IPS-15b (cell line): ENCODE measurements around the gene CBX8.
A peak's percentile ranks its signal among the peaks of the same experiment; 100 is the strongest.

Experiments
- H3K27me3 ChIP-seq: one replicate; pipeline ENCODE4 v1.6.1; 2013; ENCODE audit warnings: low read length; ENCODE audit not compliant: control insufficient read depth, insufficient read depth
- H3K36me3 ChIP-seq: one replicate; pipeline ENCODE4 v1.6.1; 2013; ENCODE audit warnings: low read length; ENCODE audit not compliant: control insufficient read depth, insufficient read depth
- H3K4me1 ChIP-seq: one replicate; pipeline ENCODE4 v1.6.1; 2013; ENCODE audit warnings: mild to moderate bottlenecking, low read length; ENCODE audit not compliant: control insufficient read depth, insufficient read depth
- H3K4me3 ChIP-seq: one replicate; pipeline ENCODE4 v1.5.1; 2013; ENCODE audit warnings: low read depth, low read length
- H3K9ac ChIP-seq: one replicate; pipeline ENCODE4 v1.6.1; 2013; ENCODE audit warnings: low read depth, mild to moderate bottlenecking, low read length
- H3K9me3 ChIP-seq: one replicate; pipeline ENCODE4 v1.6.1; 2013; ENCODE audit warnings: mild to moderate bottlenecking, low read length; ENCODE audit not compliant: control insufficient read depth, insufficient read depth

The CBX8 gene

GRCh38 chr17:79790805-79791734 is 5.8 kb downstream of the CBX8 start:
- Histone ChIP-seq H3K4me3 (peak overlapping the region; percentile 13), H3K9ac (no peak overlapping the region), H3K36me3 (no peaks in the 10 kb centered on the region), H3K27me3 (peaks cover 87% of the 10 kb centered on the region), H3K4me1 (peaks cover 15% of the 10 kb centered on the region), H3K9me3 (no peaks in the 10 kb centered on the region)

GRCh38 chr17:79789943-79790804 is 6.7 kb downstream of the CBX8 start:
- Histone ChIP-seq H3K9me3 (no peaks in the 10 kb centered on the region), H3K4me3 (peak overlapping the region; percentile 53), H3K27me3 (peaks cover 78% of the 10 kb centered on the region), H3K4me1 (peaks cover 13% of the 10 kb centered on the region), H3K9ac (no peak overlapping the region), H3K36me3 (peaks cover 2% of the 10 kb centered on the region)

- peak overlapping the region; percentile 53 for H3K4me3 ChIP-seq
- H3K27me3 ChIP-seq: peaks cover 69% of the 10 kb centered on the region
Observed at GRCh38 chr17:79788989-79789942, 7.6 kb downstream of the CBX8 start.

GRCh38 chr17:79788455-79788854 is 8.4 kb downstream of the CBX8 start:
- no peak overlapping the region for H3K9ac ChIP-seq
- peaks cover 19% of the 10 kb centered on the region for H3K36me3 ChIP-seq
- H3K4me3 ChIP-seq: no peak overlapping the region
- peaks cover 8% of the 10 kb centered on the region for H3K4me1 ChIP-seq
- no peaks in the 10 kb centered on the region for H3K9me3 ChIP-seq
- H3K27me3 ChIP-seq: peaks cover 61% of the 10 kb centered on the region

More at GRCh38 chr17:79788989-79789942, 7.6 kb downstream of the CBX8 start:
- Histone ChIP-seq H3K9ac (peak overlapping the region; percentile 37), H3K36me3 (peaks cover 11% of the 10 kb centered on the region), H3K4me1 (peaks cover 11% of the 10 kb centered on the region), H3K9me3 (no peaks in the 10 kb centered on the region)

- H3K4me1 ChIP-seq: peaks cover 8% of the 10 kb centered on the region
- peaks cover 27% of the 10 kb centered on the region for H3K36me3 ChIP-seq
- H3K4me3 ChIP-seq: no peak overlapping the region
- H3K9me3 ChIP-seq: no peaks in the 10 kb centered on the region
- no peak overlapping the region for H3K9ac ChIP-seq
- peaks cover 48% of the 10 kb centered on the region for H3K27me3 ChIP-seq
Observed at GRCh38 chr17:79786930-79787643, 9.8 kb downstream of the CBX8 start.

- Histone ChIP-seq H3K4me3 (no peak overlapping the region), H3K36me3 (peaks cover 33% of the 10 kb centered on the region), H3K27me3 (peaks cover 39% of the 10 kb centered on the region), H3K9me3 (no peaks in the 10 kb centered on the region), H3K4me1 (peaks cover 8% of the 10 kb centered on the region), H3K9ac (no peak overlapping the region)
Observed at GRCh38 chr17:79785900-79786810, 10.7 kb downstream of the CBX8 start.

- Histone ChIP-seq H3K9ac (no peak overlapping the region), H3K36me3 (peaks cover 36% of the 10 kb centered on the region)
Observed at GRCh38 chr17:79785017-79785899, 11.6 kb downstream of the CBX8 start.

GRCh38 chr17:79784353-79785016 is 12.4 kb downstream of the CBX8 start:
- Histone ChIP-seq H3K4me3 (no peak overlapping the region), H3K4me1 (peaks cover 11% of the 10 kb centered on the region), H3K9me3 (no peaks in the 10 kb centered on the region), H3K9ac (no peak overlapping the region), H3K36me3 (peaks cover 40% of the 10 kb centered on the region), H3K27me3 (peaks cover 23% of the 10 kb centered on the region)

More at GRCh38 chr17:79785017-79785899, 11.6 kb downstream of the CBX8 start:
- Histone ChIP-seq H3K4me3 (no peak overlapping the region), H3K4me1 (peaks cover 8% of the 10 kb centered on the region), H3K9me3 (no peaks in the 10 kb centered on the region), H3K27me3 (peaks cover 30% of the 10 kb centered on the region)

GRCh38 chr17:79783891-79784290 is 13.0 kb downstream of the CBX8 start:
- no peak overlapping the region for H3K9ac ChIP-seq
- H3K9me3 ChIP-seq: no peaks in the 10 kb centered on the region
- no peak overlapping the region for H3K4me3 ChIP-seq
- H3K36me3 ChIP-seq: peaks cover 40% of the 10 kb centered on the region
- H3K27me3 ChIP-seq: peaks cover 18% of the 10 kb centered on the region
- peaks cover 9% of the 10 kb centered on the region for H3K4me1 ChIP-seq
